Activated T-cell treated with anti-CD3 and anti-CD28 coated beads for 24 hours (primary cell): ENCODE results near the gene DENND1A.

ENCODE experiments used
- DNase-seq: peaks from one replicate; pipeline ENCODE4 v3.0.0-alpha.2; 2020; ENCODE audit warnings: low read depth

Gene DENND1A

DNA sequence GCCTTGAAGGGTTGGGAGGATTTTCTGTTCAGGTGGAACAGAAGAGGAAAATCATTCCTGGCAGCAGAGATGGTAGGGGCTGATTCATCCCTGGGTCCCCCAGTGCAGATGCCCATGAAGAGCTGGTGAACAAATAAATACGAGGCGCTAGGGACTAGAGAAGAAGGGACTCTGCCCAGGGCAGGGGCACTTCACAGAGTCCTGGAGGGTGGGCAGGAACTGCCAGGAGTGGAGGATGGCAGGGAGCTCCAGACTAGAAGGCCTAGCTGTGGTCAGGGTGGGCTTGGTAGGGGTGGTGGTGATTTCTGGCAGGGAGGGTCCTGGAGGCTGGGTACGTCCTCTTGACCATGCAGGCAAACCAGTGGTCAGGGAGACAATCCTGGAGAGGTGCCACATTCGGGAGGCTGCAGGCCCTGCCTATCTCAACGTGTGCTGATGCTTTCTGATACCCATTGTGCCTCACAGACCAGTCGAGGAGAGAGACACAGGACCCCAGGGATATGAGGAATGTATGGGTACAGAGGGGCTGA lies 504.0 kb downstream of the DENND1A start:
- no peak for DNase-seq

DNA sequence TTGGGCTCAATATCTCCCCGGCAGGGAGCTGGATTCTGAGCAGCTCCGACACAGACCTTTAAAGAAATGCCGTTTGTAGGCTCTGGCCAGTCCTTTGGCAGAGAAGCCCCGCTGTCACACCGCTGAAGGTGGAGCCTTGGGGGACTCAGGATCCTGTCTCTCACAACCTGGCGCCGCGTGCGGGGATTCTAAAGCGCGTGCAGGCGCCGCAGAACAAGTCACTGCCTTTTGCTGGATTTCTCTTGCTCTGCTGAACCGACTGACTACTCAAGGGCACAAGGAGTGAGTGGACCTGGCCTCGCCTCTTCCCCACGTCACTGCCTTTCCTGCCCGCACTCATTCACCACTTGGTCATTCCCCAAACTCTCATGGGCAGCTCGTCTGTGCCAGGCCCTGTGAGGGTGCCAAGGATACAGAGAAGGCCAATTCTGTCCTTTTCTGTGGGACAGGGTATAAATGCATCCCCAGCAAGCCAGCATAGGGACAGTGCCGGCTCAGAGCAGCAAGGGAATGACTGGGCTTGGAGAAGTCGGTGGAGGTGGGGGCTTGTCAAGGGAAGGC lies 504.6 kb downstream of the DENND1A start:
- no peak for DNase-seq

- no peak for DNase-seq
These were observed 505.2 kb downstream of the DENND1A start for GRCh38 chr9:123424552-123425225.

DNA sequence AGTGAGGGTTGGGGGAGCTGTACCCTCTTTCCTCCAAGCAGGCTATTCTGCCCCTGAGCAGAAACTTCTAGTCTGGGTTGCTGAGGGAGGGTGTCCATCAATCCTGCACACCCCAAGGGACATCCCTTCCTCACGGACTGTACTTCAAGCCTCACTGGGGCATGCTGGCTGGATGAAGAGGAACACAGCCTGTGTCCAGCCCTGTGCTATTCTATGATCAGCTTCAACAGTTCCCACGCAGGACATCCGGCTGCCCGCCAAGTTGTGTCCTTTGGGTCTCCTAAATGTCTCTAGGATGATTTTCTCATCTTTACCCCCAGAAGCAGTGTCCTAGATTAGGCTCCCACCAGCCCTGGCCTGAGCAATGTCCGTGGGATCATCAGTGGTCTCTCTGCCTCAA lies 505.8 kb downstream of the DENND1A start:
- DNase-seq, result no peak

DNA sequence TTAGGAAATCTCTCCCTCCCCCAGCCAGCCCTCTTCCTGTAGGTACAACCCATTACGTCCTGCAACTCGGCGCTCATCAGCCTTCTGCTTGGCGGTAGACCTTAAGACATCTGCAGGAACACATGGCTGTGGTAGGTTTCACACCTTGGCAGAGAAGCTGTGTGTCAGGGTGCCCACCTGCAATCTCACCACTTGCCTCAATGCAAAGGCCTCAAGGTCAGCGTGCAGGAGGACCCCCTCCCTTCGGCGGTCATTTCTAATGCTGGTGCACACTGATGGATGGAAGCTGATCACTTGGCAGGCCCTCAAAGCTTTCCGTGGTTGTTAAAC lies 506.6 kb downstream of the DENND1A start:
- no peak for DNase-seq

DNA sequence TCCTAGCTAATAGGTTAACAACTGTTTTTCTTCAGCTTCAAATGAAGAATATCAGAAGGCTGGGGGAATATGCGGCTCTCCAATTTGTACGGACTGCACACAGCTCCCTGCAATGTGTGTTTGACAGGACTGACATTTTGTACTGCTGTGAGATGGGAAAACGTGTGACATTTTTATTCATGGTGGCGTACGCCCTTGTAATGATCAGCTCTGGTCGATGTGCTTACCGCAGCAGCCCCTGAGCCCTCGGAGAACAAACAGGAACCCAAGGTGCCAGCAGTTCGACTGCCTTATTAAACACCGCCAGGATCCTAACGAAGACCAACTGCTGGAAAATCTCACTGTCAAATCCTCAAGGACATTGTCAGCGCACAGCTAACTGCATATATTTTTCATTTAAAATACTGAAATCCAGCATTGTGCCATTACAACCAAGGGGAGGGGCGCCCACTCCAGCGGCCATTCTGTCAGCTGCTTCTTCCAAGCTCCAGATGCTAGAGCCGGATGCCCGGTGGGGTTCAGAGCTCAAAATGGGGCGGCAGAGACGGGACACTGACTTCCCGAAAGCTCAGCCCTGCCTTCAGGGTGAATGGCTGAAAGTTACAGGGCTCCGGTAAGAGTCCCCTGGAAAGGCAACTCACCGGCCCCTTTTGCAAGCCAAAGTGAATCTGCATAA lies 507.2 kb downstream of the DENND1A start:
- no peak for DNase-seq

GRCh38 chr9:123421801-123422455 lies 508.0 kb downstream of the DENND1A start:
- DNase-seq, result no peak

DNA sequence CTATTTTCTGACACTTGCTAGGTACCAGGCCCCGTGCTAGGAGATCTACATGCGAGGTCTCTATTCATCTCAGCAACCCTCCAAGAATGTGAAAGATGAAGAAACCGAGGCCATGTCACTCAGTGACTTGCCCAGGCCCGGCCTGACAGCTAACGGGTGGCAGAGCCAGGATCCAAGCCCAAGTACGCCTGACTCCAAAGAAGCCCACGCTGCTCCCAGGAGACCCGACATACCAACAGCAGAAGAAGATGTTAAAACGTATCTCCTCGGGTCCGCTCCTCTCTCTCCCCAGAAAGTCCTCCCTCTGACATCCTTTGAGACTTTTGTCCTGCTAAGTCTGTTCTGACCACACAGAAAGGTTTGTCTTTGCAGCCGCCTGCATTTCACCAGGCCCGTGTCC lies 508.7 kb downstream of the DENND1A start:
- DNase-seq, result no peak

GRCh38 chr9:123420592-123421111 lies 509.3 kb downstream of the DENND1A start:
- DNase-seq, result no peak

DNA sequence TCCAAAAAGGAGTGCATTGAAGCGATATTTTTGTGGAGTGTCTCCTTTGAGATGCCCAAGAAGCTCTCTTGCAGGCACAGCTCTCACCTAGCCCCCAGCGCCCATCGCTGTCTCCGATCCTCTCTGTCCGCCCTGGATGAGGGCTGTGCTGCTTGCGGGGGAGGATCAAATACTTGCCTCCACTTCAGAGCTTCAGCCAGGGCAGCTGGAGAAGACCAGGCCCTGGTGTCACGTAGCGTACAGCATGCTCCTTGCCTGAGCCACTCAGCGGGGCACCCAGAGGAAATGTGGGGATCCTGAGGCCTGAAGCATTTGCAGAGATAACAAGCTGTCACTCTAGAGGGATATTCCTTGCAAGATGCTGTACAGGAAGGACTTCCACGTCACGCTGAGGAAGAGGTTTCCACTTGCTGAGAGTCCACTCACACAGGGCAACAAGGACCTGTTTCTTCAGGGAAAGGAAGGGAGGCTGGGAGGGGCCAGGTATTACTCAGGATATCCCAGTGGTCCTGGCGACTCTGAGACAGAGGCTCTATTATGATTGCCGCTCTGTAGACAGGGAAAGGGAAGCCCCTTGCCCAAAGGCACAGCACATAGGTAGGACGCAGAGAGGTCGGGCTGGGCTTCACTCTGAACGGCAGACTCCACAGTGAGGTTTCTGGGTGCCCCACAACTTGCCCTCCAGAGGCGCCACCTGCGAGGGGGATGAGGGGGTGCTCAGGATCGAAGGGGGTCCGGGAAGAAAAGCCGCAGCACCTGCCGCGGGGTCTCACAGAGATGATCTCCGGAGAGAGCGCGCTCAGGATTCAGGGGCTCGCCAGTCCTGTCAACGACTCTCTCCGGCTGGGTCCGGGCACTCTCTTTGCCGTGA lies 510.0 kb downstream of the DENND1A start:
- no peak for DNase-seq

DNA sequence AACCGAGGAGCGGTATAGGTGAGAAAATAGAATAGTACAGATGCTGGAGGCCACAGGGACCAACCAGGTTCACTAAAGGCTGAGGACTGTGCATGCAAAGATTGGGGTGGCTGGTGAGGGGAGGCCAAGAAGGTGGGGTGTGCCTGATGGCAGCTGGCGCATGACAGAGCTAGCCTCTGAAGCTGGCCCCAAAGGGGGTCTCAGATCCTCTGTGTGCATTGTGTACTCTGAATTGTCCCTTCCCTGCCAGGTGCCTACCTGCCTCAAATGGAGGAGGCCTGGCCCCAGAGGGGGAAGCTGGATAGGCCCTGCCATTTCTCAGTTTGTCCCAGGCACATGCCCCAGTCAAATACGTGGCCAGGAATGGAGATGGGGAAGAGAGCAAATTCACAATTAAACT lies 510.8 kb downstream of the DENND1A start:
- no peak for DNase-seq

DNA sequence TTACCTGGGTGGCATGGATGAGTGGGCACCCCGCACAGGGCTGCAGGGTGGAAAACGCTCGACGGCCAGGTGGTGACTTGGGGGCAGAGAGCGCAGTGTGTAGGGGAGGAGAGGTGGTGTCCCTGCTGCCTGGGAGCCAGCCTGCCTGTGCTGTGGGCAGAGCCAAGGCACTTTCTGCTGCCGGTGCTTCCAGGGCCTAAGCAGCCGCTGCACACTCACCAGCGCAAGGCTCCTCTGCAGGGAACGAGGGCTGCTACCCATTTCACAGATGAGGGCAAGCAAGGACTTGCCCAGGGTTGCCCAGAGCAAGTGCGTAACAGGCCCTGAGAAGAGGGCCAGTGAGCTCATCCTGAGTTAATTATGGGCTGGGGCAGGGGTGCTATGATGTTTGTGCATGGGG lies 511.4 kb downstream of the DENND1A start:
- DNase-seq, result no peak

- no peak for DNase-seq
These were observed 511.9 kb downstream of the DENND1A start for GRCh38 chr9:123418052-123418430.

DNA sequence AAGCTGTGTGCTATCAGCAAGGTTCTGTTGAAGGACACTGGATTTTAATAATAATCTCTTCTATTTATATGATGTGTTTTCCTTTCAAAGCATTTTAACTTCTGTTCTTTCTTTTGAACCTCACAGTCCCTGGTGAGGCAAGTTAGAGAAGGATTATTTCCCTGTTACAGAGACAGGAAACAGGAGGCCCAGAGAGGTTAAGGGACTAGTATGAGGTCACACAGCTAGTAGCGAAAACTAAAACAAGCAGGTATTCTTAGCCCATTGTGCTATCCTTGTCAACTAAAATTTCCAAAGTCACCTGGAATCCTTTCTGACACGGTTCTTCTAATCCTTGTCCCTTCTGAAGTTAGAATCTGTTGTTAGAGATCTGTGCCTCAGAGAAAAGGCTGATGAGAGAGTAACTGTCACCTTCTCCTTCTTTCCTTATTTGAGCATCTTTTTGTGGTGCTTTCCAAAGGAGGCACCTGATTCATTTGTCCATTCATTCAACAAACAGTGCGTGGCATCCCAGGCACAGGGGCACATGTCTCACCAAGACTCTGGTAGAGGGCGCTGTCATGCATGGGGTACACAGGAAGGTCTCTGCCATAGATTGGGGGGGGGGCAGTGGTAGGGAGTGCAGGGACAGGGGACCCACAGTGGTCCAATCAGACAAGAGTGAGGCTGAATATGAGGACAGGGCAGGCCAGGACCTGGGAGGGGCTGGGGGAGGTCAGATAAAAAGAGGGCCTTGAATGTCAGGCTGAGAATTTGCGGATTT lies 512.5 kb downstream of the DENND1A start:
- DNase-seq, result no peak

- DNase-seq, result no peak
These were observed 513.8 kb downstream of the DENND1A start for GRCh38 chr9:123416176-123416575.

- no peak for DNase-seq
These were observed 514.7 kb downstream of the DENND1A start for GRCh38 chr9:123414936-123415930.

DNA sequence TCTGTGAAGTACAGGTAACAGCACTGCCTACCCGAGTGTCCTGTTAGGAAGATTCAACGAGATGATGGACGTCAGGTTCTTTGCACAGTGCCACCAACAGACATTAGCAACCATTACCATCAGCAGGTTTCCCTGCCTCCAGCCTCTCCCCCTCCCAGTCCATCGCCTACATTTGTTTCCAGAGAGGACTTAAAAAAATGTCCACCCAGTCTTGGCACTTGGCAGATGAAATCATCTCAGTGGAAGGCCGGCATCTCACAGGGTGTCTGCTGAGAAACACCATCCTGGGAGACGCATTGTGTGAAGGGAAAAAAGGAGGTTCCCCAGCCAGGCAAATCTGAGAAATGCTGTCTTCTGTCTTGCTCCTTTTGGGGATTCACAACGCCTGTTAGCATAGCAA lies 515.7 kb downstream of the DENND1A start:
- no peak for DNase-seq

- no peak for DNase-seq
These were observed 517.6 kb downstream of the DENND1A start for GRCh38 chr9:123412171-123412820.

GRCh38 chr9:123411636-123412035 lies 518.3 kb downstream of the DENND1A start:
- DNase-seq, result no peak
